ENCODE data around the gene CDC73. TPM values are rescaled to one million over a fixed set of nuclear protein-coding genes. Genes with fewer than 3 reads are reported as not detected.

CDC73 gene
- total RNA-seq, 1 donor from 2014 or later: 49.2 TPM

DNA sequence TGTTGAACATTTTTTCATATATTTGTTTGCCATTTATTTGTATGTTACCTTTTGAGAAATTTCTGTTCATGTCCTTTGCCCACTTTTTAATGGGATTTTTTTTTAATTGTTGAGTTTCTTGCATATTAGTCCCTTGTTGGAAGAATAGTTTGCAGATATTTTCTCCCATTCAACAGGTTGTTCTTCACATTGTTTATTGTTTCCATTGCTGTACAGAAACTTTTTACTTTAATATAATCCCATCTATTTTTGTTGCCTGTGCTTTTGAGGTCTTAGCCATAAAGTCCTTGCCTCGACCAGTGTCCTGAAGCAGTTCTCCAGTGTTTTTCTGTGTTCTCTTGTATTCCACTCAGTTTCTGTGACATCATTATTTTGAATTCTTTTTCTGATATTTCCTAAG is 118.8 kb downstream of the CDC73 start:
- Histone ChIP-seq H3F3A (ENCODE audit: low read depth) (no peaks in the 10 kb centered on the region), H3K4me3 (no peak overlapping the region), H3K27ac (no peak overlapping the region), H3K36me3 (peaks cover 10% of the 10 kb centered on the region), H3K4me1 (no peaks in the 10 kb centered on the region), H3K9ac (no peak overlapping the region), H3K27me3 (no peaks in the 10 kb centered on the region), H4K20me1 (ENCODE audit: low read depth) (no peaks in the 10 kb centered on the region), H3K79me2 (ENCODE audit: low read depth) (no peaks in the 10 kb centered on the region), H3K9me3 (ENCODE audit: low read depth) (no peaks in the 10 kb centered on the region), H2AFZ (replicated peaks) (no peak overlapping the region), H3K4me2 (no peak overlapping the region)
- TF ChIP-seq, protein P1, sequence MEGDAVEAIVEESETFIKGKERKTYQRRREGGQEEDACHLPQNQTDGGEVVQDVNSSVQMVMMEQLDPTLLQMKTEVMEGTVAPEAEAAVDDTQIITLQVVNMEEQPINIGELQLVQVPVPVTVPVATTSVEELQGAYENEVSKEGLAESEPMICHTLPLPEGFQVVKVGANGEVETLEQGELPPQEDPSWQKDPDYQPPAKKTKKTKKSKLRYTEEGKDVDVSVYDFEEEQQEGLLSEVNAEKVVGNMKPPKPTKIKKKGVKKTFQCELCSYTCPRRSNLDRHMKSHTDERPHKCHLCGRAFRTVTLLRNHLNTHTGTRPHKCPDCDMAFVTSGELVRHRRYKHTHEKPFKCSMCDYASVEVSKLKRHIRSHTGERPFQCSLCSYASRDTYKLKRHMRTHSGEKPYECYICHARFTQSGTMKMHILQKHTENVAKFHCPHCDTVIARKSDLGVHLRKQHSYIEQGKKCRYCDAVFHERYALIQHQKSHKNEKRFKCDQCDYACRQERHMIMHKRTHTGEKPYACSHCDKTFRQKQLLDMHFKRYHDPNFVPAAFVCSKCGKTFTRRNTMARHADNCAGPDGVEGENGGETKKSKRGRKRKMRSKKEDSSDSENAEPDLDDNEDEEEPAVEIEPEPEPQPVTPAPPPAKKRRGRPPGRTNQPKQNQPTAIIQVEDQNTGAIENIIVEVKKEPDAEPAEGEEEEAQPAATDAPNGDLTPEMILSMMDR (IDR thresholded peaks at IDR 0.05): no peak
- TF ChIP-seq EZH2 (IDR thresholded peaks at IDR 0.05): no peak
- TF ChIP-seq EZH2phosphoT487 (IDR thresholded peaks at IDR 0.05): no peak
- no peaks in the 10 kb centered on the region for H3K4me1 Mint-ChIP-seq
- H3K36me3 Mint-ChIP-seq: peaks cover 48% of the 10 kb centered on the region
- peaks cover 6% of the 10 kb centered on the region for H3K9me3 Mint-ChIP-seq
- H3K27me3 Mint-ChIP-seq (ENCODE audit: insufficient read depth, low read depth): no peaks in the 10 kb centered on the region
- DNase-seq (ENCODE audit: low spot score): no peak
- no peak overlapping the region for H3K4me3 Mint-ChIP-seq
- H3K27ac Mint-ChIP-seq: no peak overlapping the region

DNA sequence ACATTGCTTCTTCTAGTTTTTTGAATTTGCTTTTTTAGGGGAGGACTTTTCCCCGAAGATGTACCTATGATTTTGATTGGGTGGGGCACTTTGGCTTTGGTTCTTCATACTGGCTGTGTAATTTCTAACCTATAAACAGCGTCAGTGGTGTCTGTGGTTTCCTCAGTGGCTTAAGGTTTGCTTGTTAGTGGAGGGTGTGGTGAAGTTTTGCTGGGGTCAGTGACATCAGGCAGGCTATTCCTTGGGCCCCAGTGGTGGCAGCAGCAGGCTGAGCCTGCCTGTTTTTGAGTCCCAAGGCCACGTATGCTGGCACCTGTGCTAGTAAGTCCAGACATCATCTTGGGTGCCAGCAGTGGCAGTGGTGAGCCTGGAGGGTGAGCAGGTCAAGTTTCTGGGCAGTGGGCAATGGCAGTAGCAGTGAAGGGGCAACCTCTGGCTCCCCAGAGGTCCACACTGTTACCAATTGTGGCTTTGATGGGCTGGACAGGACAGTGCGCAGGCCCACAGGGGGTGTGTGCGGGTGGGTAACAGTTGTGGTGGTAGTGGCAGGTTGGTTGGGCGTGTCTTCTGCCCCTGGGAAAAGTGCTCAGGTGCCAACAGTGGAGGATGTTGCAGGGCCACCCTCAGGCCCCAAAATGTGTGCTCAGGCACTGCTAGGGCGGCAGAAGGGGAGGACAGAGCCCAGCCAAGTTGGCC is 119.4 kb downstream of the CDC73 start:
- no peak overlapping the region for H3K27ac ChIP-seq
- no peaks in the 10 kb centered on the region for H3K27me3 ChIP-seq
- no peak overlapping the region for H3K4me3 ChIP-seq
- Mint-ChIP-seq H3K9me3 (peaks cover 6% of the 10 kb centered on the region), H3K36me3 (peaks cover 49% of the 10 kb centered on the region), H3K27ac (no peak overlapping the region), H3K4me3 (no peak overlapping the region), H3K4me1 (no peaks in the 10 kb centered on the region), H3K27me3 (ENCODE audit: insufficient read depth, low read depth) (no peaks in the 10 kb centered on the region)
- H3K79me2 ChIP-seq (ENCODE audit: low read depth): no peaks in the 10 kb centered on the region
- H3K4me1 ChIP-seq: no peaks in the 10 kb centered on the region
- TF ChIP-seq EZH2 (IDR thresholded peaks at IDR 0.05) (no peak), EZH2phosphoT487 (IDR thresholded peaks at IDR 0.05) (no peak)
- TF ChIP-seq, protein P1 (IDR thresholded peaks at IDR 0.05): no peak
- no peak for DNase-seq (ENCODE audit: low spot score)
- H4K20me1 ChIP-seq (ENCODE audit: low read depth): no peaks in the 10 kb centered on the region
- no peaks in the 10 kb centered on the region for H3F3A ChIP-seq (ENCODE audit: low read depth)
- H3K9me3 ChIP-seq (ENCODE audit: low read depth): no peaks in the 10 kb centered on the region
- H2AFZ ChIP-seq (replicated peaks): no peak overlapping the region
- H3K4me2 ChIP-seq: no peak overlapping the region
- no peak overlapping the region for H3K9ac ChIP-seq
- peaks cover 7% of the 10 kb centered on the region for H3K36me3 ChIP-seq

DNA sequence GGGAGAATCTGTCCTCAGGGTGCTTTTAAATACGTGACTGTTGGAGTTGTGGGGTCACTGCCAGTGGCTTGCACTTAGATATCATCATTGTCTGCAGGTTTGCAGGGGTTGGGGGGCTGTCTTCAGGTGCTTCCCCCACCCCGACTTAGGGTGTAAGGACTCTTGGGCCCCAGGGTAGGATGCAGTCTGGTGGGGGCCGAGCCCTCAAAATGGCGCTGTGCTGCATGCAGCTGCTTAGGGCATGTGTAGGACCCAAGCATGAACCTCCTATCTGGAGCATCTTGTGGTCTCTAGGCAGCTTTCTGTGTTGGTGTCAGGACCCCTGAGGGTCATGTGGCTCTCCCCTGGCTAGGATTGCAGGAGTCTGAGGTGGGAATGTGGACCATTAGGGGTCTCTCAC is 120.2 kb downstream of the CDC73 start:
- no peaks in the 10 kb centered on the region for H3K27me3 Mint-ChIP-seq (ENCODE audit: insufficient read depth, low read depth)
- H4K20me1 ChIP-seq (ENCODE audit: low read depth): no peaks in the 10 kb centered on the region
- peaks cover 54% of the 10 kb centered on the region for H3K36me3 Mint-ChIP-seq
- H3K4me3 Mint-ChIP-seq: no peak overlapping the region
- H3K4me1 ChIP-seq: no peaks in the 10 kb centered on the region
- no peak overlapping the region for H3K9ac ChIP-seq
- H3K4me1 Mint-ChIP-seq: no peaks in the 10 kb centered on the region
- H3F3A ChIP-seq (ENCODE audit: low read depth): no peaks in the 10 kb centered on the region
- H3K36me3 ChIP-seq: peaks cover 4% of the 10 kb centered on the region
- no peaks in the 10 kb centered on the region for H3K27me3 ChIP-seq
- no peaks in the 10 kb centered on the region for H3K9me3 ChIP-seq (ENCODE audit: low read depth)
- no peak overlapping the region for H3K27ac Mint-ChIP-seq
- no peaks in the 10 kb centered on the region for H3K79me2 ChIP-seq (ENCODE audit: low read depth)
- H3K9me3 Mint-ChIP-seq: peaks cover 6% of the 10 kb centered on the region
- TF ChIP-seq EZH2phosphoT487 (IDR thresholded peaks at IDR 0.05) (no peak), EZH2 (IDR thresholded peaks at IDR 0.05) (no peak)
- TF ChIP-seq, protein P1 (IDR thresholded peaks at IDR 0.05): no peak
- no peak overlapping the region for H3K27ac ChIP-seq
- no peak overlapping the region for H2AFZ ChIP-seq (replicated peaks)
- H3K4me3 ChIP-seq: no peak overlapping the region
- DNase-seq (ENCODE audit: low spot score): no peak
- H3K4me2 ChIP-seq: no peak overlapping the region
